Mesenchymal stem cell (in vitro differentiated cells and primary cell): Measurements from ENCODE around the gene SNRPD2.
"Not testable (repeated sequence)": the region's sequence is repeated elsewhere in the genome, so short reads cannot be mapped to it uniquely, and the experiment has no call there.

Source experiments
- DNase-seq: peaks from one replicate; pipeline ENCODE4 v3.0.0-alpha.2; 2013
- H2AFZ ChIP-seq: one replicate; pipeline ENCODE4 v1.6.1; 2013; ENCODE audit warnings: low read depth, mild to moderate bottlenecking, control low read depth, inconsistent platforms, low read length, moderate library complexity
- H2AK5ac ChIP-seq: 2 replicates; pipeline ENCODE4 v1.6.1; 2013; ENCODE audit warnings: low read length, moderate library complexity, mild to moderate bottlenecking, inconsistent platforms; ENCODE audit not compliant: severe bottlenecking
- H2BK120ac ChIP-seq: one replicate; pipeline ENCODE4 v1.6.1; 2013; ENCODE audit warnings: low read depth, mild to moderate bottlenecking, inconsistent platforms, low read length, moderate library complexity
- H2BK12ac ChIP-seq, 2 experiments: one replicate each; pipeline ENCODE4 v1.6.1; 2013; ENCODE audit warnings: inconsistent platforms in 2 of 2, low read length in 2 of 2, mild to moderate bottlenecking in 2 of 2, moderate library complexity in 2 of 2, control low read depth in 1 of 2
- H2BK15ac ChIP-seq: one replicate; pipeline ENCODE4 v1.6.1; 2013; ENCODE audit warnings: mild to moderate bottlenecking, low read depth, inconsistent platforms; ENCODE audit not compliant: poor library complexity, severe bottlenecking
- H2BK5ac ChIP-seq: 2 replicates; pipeline ENCODE4 v1.6.1; 2013; ENCODE audit warnings: low read depth, mild to moderate bottlenecking, low read length, control low read depth, inconsistent platforms; ENCODE audit not compliant: poor library complexity, severe bottlenecking
- H3K14ac ChIP-seq, 2 experiments: one replicate each; pipeline ENCODE4 v1.6.1; 2013; ENCODE audit warnings: inconsistent platforms in 2 of 2, low read length in 2 of 2, control low read depth in 1 of 2, mild to moderate bottlenecking in 1 of 2, moderate library complexity in 1 of 2
- H3K18ac ChIP-seq, 2 experiments: one replicate each; pipeline ENCODE4 v1.6.1; 2013; ENCODE audit warnings: inconsistent platforms in 2 of 2, low read length in 2 of 2, control low read depth in 1 of 2, low read depth in 1 of 2, mild to moderate bottlenecking in 1 of 2
- H3K23ac ChIP-seq, 2 experiments: one replicate each; pipeline ENCODE4 v1.6.1; 2013; ENCODE audit warnings: inconsistent platforms in 2 of 2, low read length in 2 of 2, mild to moderate bottlenecking in 2 of 2, moderate library complexity in 2 of 2, control low read depth in 1 of 2
- H3K27ac ChIP-seq: 2 replicates; pipeline ENCODE4 v1.5.1; 2013; ENCODE audit warnings: mild to moderate bottlenecking, moderate library complexity, low read length, control low read depth, inconsistent platforms; ENCODE audit not compliant: poor library complexity, severe bottlenecking
- H3K27me3 ChIP-seq, 2 experiments: 2 replicates each; pipeline versions ENCODE4 v1.6.1 to v1.7.0; 2013; ENCODE audit warnings: low read length in 2 of 2, mild to moderate bottlenecking in 2 of 2, moderate library complexity in 2 of 2, control low read depth in 1 of 2, inconsistent platforms in 1 of 2; ENCODE audit not compliant: control insufficient read depth in 1 of 2, insufficient read depth in 1 of 2
- H3K36me3 ChIP-seq, 2 experiments: 2 replicates each; pipeline versions ENCODE4 v1.6.1 to v1.7.0; 2013; ENCODE audit warnings: low read length in 2 of 2, control low read depth in 1 of 2, inconsistent platforms in 1 of 2, low read depth in 1 of 2, mild to moderate bottlenecking in 1 of 2; ENCODE audit not compliant: insufficient read depth in 2 of 2, control insufficient read depth in 1 of 2
- H3K4ac ChIP-seq, 2 experiments: one replicate each; pipeline ENCODE4 v1.6.1; 2013; ENCODE audit warnings: inconsistent platforms in 2 of 2, low read length in 2 of 2, mild to moderate bottlenecking in 2 of 2, moderate library complexity in 2 of 2, control low read depth in 1 of 2, low read depth in 1 of 2
- H3K4me1 ChIP-seq: 2 replicates; pipeline ENCODE4 v1.6.1; 2013; ENCODE audit warnings: low read depth, low read length, control low read depth; ENCODE audit not compliant: control insufficient read depth, insufficient read depth
- H3K4me2 ChIP-seq: 2 replicates; pipeline ENCODE4 v1.6.1; 2013; ENCODE audit warnings: low read length, mild to moderate bottlenecking, inconsistent platforms; ENCODE audit not compliant: poor library complexity, severe bottlenecking
- H3K4me3 ChIP-seq, 2 experiments: 2 replicates each; pipeline versions ENCODE4 v1.5.1 to v1.7.0; 2013; ENCODE audit warnings: low read length in 2 of 2, mild to moderate bottlenecking in 2 of 2, control low read depth in 1 of 2, low read depth in 1 of 2; ENCODE audit not compliant: insufficient read depth in 1 of 2
- H3K79me1 ChIP-seq: replicated peaks from 2 replicates; pipeline ENCODE4 v1.6.1; 2013; ENCODE audit warnings: mild to moderate bottlenecking, control low read depth, low read length, inconsistent platforms; ENCODE audit not compliant: poor library complexity, severe bottlenecking
- H3K9ac ChIP-seq: 2 replicates; pipeline ENCODE4 v1.7.0; 2013; ENCODE audit warnings: mild to moderate bottlenecking, low read length, moderate library complexity
- H3K9me3 ChIP-seq: 2 replicates; pipeline ENCODE4 v1.7.0; 2013; ENCODE audit warnings: mild to moderate bottlenecking, low read length; ENCODE audit not compliant: control insufficient read depth
- H4K8ac ChIP-seq: one replicate; pipeline ENCODE4 v1.6.1; 2013; ENCODE audit warnings: inconsistent platforms, mild to moderate bottlenecking, low read length, moderate library complexity
- H4K91ac ChIP-seq: one replicate; pipeline ENCODE4 v1.6.1; 2013; ENCODE audit warnings: mild to moderate bottlenecking, low read length, inconsistent platforms
- WGBS: methylation state at CpG from one replicate; pipeline ENCODE4 v1.1.7; 2013; ENCODE audit warnings: mixed read lengths; 5-methylcytosine and 5-hydroxymethylcytosine counted together

SNRPD2 gene

DNA sequence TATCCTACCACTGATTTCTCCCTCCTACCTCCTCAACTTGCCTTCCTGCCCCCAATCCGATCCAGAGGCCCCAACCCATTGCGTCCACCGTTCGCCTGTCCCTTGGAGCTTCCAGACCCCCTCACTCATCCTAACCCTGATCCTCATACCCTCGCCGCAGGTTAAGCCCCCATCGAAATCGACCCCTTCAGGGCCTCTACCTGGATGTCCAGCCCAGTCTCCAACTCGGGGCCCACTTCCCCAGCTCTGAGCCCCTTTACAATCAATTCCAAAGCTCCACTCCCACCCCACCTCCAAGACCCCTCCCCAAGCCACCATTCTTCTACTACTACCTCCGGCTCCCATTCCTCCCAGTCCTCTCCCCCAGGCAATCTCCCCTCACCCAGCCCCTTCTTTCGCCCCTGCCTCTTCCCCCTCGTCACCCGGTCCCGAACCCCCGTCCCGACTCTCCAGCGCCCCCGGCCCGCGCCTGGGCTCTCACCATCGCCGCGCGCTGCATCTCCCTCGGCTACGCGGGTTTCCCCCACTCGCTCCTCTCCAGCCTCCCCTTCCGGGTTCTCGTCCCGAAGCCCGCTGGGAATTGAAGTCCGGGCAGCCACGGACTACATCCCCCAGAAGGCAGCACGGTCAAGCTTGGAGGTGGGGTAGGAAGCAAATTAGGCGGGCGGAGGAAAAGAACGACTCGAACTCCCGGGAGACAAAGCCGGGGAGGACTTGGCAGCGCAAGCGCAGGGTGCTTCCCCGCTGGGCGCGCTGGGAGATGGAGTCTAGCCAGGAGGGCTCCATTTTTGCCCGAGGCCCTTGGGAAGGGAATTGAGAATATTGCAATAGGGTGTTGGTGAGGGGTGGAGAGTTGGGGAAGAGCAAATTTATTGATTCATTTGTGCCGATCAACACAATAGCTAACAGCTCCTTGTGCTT lies 38.9 kb upstream of the SNRPD2 start, which contains the start of gene FBXO46:
Gene FBXO46, minus strand, starts transcription at position 529 of the 921 bp plus-strand sequence. CDS start 17,401 bp downstream, outside the sequence.
- H3K14ac ChIP-seq, result peak within 1 kb of the TSS in 1 of 2 experiments; percentile 14
- H3K36me3 ChIP-seq, result no peaks in the 10 kb centered on the region
- WGBS, result under 1% methylated on average over 38 of the region's 48 CpGs
- no peak within 1 kb of the TSS for H4K91ac ChIP-seq
- no peaks in the 10 kb centered on the region for H3K27me3 ChIP-seq
- H3K4ac ChIP-seq, result peak within 1 kb of the TSS; percentile 16 to 64
- peak within 1 kb of the TSS; percentile 78 to 97 for H3K4me3 ChIP-seq
- no peak within 1 kb of the TSS for H2AFZ ChIP-seq
- H3K4me2 ChIP-seq, result peak within 1 kb of the TSS; percentile 52
- no peak within 1 kb of the TSS for H2BK5ac ChIP-seq
- no peaks in the 10 kb centered on the region for H3K9me3 ChIP-seq
- H3K9ac ChIP-seq, result peak within 1 kb of the TSS; percentile 95
- peak within 1 kb of the TSS; percentile 30 to 61 for H3K18ac ChIP-seq
- no peak within 1 kb of the TSS for H2BK120ac ChIP-seq
- peak within 1 kb of the TSS; percentile 77 for H2BK15ac ChIP-seq
- H3K23ac ChIP-seq, result no peak within 1 kb of the TSS
- no peak within 1 kb of the TSS for H2AK5ac ChIP-seq
- peak; percentile 98 for DNase-seq
- no peak within 1 kb of the TSS for H3K27ac ChIP-seq
- peaks cover 2% of the 10 kb centered on the region for H3K79me1 ChIP-seq
- H2BK12ac ChIP-seq, result no peak within 1 kb of the TSS
- peaks cover 2% of the 10 kb centered on the region for H3K4me1 ChIP-seq
- H4K8ac ChIP-seq, result peak within 1 kb of the TSS; percentile 71

DNA sequence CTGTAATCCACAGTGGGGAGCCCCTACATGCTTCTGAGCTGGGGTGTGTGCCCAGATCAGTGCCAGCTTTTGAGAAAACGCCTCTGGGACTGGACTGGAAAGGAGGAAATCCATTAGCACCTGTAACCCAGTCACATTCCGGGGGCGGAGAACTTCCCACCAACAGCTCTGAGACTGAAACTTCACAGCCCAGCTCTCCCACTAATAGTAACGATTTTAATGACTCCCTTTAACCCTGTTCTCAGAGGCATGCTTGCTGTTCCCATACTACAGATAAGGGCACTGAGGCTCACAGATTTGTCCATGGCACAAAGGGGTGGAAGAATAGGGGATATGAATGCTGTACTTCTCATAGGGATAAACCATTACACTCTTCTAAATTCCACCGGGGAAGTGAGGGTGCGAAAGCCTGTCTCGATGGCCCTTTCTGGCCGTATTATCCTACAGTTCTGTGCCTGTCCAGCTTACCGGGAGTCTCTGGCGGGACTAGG lies 38.1 kb upstream of the SNRPD2 start:
- Histone ChIP-seq H3K4ac (no peak overlapping the region), H3K9me3 (no peaks in the 10 kb centered on the region), H3K27ac (no peak overlapping the region), H2AFZ (no peak overlapping the region), H2AK5ac (no peak overlapping the region), H3K36me3 (no peaks in the 10 kb centered on the region), H3K4me1 (peaks cover 2% of the 10 kb centered on the region), H3K79me1 (peaks cover 2% of the 10 kb centered on the region), H3K4me2 (peak overlapping the region; percentile 52), H3K18ac (no peak overlapping the region), H2BK15ac (no peak overlapping the region), H4K91ac (no peak overlapping the region), H3K14ac (no peak overlapping the region), H2BK120ac (no peak overlapping the region), H2BK12ac (no peak overlapping the region), H4K8ac (no peak overlapping the region), H3K4me3 (peak overlapping the region; percentile 78 to 97), H3K23ac (no peak overlapping the region), H3K27me3 (no peaks in the 10 kb centered on the region), H3K9ac (peak overlapping the region; percentile 95), H2BK5ac (no peak overlapping the region)
- WGBS, result 17% methylated on average over 9 of the region's 10 CpGs
- no peak for DNase-seq

DNA sequence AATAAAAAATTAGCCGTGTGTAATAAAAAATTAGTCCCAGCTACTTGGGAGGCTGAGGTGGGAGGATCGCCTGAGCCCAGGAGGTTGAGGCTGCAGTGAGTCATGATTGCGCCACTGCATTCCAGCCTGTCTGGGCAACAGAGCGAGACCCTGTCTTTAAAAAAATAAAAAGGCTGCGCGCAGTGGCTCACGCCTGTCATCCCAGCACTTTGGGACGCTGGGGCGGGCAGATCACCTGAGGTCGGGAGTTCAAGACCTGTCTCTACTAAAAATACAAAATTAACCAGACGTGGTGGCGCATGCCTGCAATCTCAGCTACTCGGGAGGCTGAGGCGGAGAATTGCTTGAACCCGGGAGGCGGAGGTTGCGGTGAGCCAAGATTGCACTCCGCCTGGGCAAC lies 36.9 kb upstream of the SNRPD2 start:
- not testable (repeated sequence) for H3K27me3 ChIP-seq, H2AFZ ChIP-seq, H3K9ac ChIP-seq, H3K27ac ChIP-seq, H4K91ac ChIP-seq, H2AK5ac ChIP-seq, H3K9me3 ChIP-seq, H2BK5ac ChIP-seq, H3K18ac ChIP-seq, H2BK12ac ChIP-seq, H2BK120ac ChIP-seq, H3K23ac ChIP-seq, H3K4ac ChIP-seq, H3K79me1 ChIP-seq, H3K4me3 ChIP-seq, H4K8ac ChIP-seq, H3K36me3 ChIP-seq, H3K4me2 ChIP-seq, H3K4me1 ChIP-seq, H3K14ac ChIP-seq, H2BK15ac ChIP-seq, DNase-seq
- 97% methylated on average over 18 of the region's 18 CpGs for WGBS

GRCh38 chr19:45720065-45720464 lies 28.3 kb upstream of the SNRPD2 start:
- not testable (repeated sequence) for H4K91ac ChIP-seq, H2BK5ac ChIP-seq, H3K14ac ChIP-seq, H2AFZ ChIP-seq, H3K4ac ChIP-seq, H2AK5ac ChIP-seq, H3K18ac ChIP-seq, H3K9me3 ChIP-seq, H2BK12ac ChIP-seq, H3K27ac ChIP-seq, DNase-seq, H3K23ac ChIP-seq, H3K4me2 ChIP-seq, H2BK120ac ChIP-seq, H4K8ac ChIP-seq, H3K27me3 ChIP-seq, H3K4me3 ChIP-seq, H2BK15ac ChIP-seq, H3K9ac ChIP-seq
- Histone ChIP-seq H3K79me1 (peaks cover 13% of the 10 kb centered on the region), H3K36me3 (peaks cover 8 to 15% of the 10 kb centered on the region in 2 experiments), H3K4me1 (peaks cover 14% of the 10 kb centered on the region)
- WGBS, result 97% methylated on average over 10 of the region's 11 CpGs
